Measurements from ENCODE around the gene CCL5.

GRCh38 chr17:35890774-35891155, 10.6 kb upstream of the CCL5 start:
- TF ChIP-seq YY1 (IDR thresholded peaks at IDR 0.05; ENCODE audit: insufficient read depth, insufficient read length): no peak
- no peak for TF ChIP-seq ZNF274 (IDR thresholded peaks at IDR 0.05; ENCODE audit: low read depth, low read length)

All from NT2/D1 (cell line).